WTC11 (cell line): ENCODE results near the gene RELT.

ENCODE experiments used
- CTCF ChIP-seq: fragments of 200-600 bp; IDR thresholded peaks from 2 replicates; pipeline ENCODE4 v1.8.0; 2022; ENCODE audit warnings: antibody characterized with exemption
- USF2 ChIP-seq: sonication (generic); formaldehyde crosslinking; IDR thresholded peaks from 2 replicates; pipeline ENCODE4 v1.8.1; 2023; ENCODE audit warnings: mild to moderate bottlenecking, missing genetic modification reagents, moderate library complexity
- ZBTB21 ChIP-seq: sonication (generic); formaldehyde crosslinking; IDR thresholded peaks from 2 replicates; pipeline ENCODE4 v1.8.1; 2023; ENCODE audit warnings: mild to moderate bottlenecking, missing genetic modification reagents, borderline replicate concordance
- ZNF416 ChIP-seq: fragments of 250-450 bp; sonication (Bioruptor Pico); IDR thresholded peaks from 2 replicates; pipeline ENCODE4 v1.9.0; 2021; ENCODE audit warnings: mild to moderate bottlenecking, inconsistent platforms

DNA sequence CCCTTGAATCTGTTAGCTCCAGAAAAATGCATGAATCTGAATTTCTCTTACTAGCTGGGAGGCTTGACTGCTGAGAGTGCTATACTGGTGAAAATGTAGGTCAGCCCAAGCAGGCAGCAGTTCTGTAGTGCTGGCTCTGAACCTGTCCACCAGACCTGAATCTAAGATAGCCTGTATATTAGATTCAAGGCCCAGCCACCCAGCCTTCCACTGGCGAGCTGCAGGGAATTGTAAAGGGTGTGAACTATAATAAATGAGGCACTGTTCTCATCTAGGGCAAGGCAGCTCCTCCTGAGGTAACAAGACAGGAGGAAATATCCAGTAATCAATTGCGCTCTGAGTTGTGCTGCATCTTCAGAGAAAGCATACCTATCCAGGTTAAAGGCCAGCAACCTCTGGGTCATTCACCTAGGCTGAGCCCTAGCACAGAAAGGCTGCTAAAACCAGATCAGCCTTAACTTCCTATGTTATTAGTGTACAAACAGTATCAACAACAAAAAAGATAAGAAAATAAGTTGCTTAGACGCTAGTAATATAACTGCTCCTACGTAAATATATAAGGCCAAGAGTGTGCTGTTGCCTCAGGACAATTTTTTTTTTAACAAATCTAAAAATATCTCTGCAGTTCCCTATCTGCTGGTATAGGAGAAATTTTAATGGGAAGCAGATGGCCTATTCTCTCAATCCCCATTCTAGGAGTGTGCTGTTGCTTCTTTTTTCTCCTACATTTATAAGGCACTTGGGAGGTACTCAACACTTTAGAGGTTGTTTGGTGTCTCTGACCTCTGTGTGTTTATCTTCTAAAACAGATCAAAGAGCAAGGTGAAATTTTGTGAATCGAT lies 63.0 kb downstream of the RELT start:
- TF ChIP-seq ZNF416 (CRISPR knock-in tag) (no peak), ZBTB21 (CRISPR knock-in tag) (no peak), USF2 (CRISPR knock-in tag) (no peak), CTCF (no peak)
